Skeletal muscle satellite cell (primary cell): ENCODE results near the gene APBB1.

Experiments used
- H3K27me3 ChIP-seq: 2 replicates; pipeline ENCODE4 v1.7.0; 2013; ENCODE audit warnings: low read length; ENCODE audit not compliant: control insufficient read depth, insufficient read depth
- H3K36me3 ChIP-seq: 2 replicates; pipeline ENCODE4 v1.7.0; 2013; ENCODE audit warnings: mild to moderate bottlenecking, control low read depth, low read length; ENCODE audit not compliant: insufficient read depth
- H3K4me1 ChIP-seq: 2 replicates; pipeline ENCODE4 v1.7.0; 2013; ENCODE audit warnings: low read length; ENCODE audit not compliant: control insufficient read depth, insufficient read depth
- H3K4me2 ChIP-seq: 2 replicates; pipeline ENCODE4 v1.7.0; 2013; ENCODE audit warnings: mild to moderate bottlenecking, low read length
- H3K4me3 ChIP-seq: 2 replicates; pipeline ENCODE4 v1.7.0; 2013; ENCODE audit warnings: low read length
- H3K9ac ChIP-seq: 2 replicates; pipeline ENCODE4 v1.7.0; 2013; ENCODE audit warnings: mild to moderate bottlenecking, low read depth, low read length, moderate library complexity
- H3K9me3 ChIP-seq: replicated peaks from 2 replicates; pipeline ENCODE4 v1.7.0; 2013; ENCODE audit warnings: mild to moderate bottlenecking, control low read depth, low read length

Gene APBB1

DNA sequence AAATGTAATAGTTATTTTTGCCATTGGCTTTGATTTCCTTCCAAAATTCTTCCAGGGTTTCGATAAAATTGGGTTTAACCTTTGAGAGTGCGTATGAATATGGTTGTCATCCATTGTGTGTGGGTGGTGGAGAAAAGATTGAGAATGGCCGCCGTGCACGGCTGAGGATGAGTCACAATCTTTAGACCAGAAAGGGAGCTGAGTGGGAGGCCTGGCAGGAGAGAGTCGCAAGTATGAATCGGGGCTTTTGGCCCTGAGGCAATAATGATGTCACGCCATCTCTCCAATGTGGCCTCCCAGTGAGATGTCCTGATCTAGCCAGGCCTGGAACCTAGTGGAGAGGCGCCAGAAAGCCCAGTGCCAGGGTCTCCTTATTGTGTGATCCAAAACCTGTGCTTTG is 61.7 kb downstream of the APBB1 start:
- Histone ChIP-seq H3K36me3 (no peaks in the 10 kb centered on the region), H3K4me2 (peak overlapping the region; percentile 66), H3K27me3 (peaks cover 4% of the 10 kb centered on the region), H3K9ac (peak overlapping the region; percentile 0), H3K4me1 (peaks cover 16% of the 10 kb centered on the region), H3K4me3 (peak overlapping the region; percentile 51), H3K9me3 (no peaks in the 10 kb centered on the region)

DNA sequence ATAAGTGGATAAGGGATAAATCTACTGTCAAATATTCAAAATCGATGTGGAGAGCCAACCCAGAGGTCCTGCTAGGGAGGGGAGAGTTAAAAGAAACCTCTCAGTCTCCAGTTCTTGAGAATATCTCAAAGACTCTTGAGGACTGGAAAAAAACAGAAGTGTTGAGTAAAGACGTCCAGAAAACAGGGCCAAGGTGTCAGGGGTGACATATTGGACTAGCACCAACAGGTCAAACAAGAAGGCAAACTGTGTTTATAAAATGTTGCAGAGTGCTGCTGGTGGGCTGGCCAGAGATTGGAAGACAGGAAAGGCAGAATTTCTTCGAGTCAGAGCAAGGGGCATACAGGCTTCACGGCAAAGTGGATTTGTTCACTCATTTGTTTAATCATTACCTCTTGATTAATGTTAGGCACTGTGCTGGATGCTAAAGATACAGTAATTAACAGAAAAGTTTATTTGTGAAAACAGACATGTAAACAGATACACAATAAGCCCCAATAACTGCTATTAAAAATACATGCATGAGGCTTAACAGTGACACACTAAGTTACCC is 62.3 kb downstream of the APBB1 start:
- peaks cover 16% of the 10 kb centered on the region for H3K4me1 ChIP-seq
- H3K9ac ChIP-seq, result no peak overlapping the region
- peak overlapping the region; percentile 51 for H3K4me3 ChIP-seq
- peak overlapping the region; percentile 66 for H3K4me2 ChIP-seq
- no peaks in the 10 kb centered on the region for H3K9me3 ChIP-seq
- no peaks in the 10 kb centered on the region for H3K36me3 ChIP-seq
- H3K27me3 ChIP-seq, result peaks cover 8% of the 10 kb centered on the region

DNA sequence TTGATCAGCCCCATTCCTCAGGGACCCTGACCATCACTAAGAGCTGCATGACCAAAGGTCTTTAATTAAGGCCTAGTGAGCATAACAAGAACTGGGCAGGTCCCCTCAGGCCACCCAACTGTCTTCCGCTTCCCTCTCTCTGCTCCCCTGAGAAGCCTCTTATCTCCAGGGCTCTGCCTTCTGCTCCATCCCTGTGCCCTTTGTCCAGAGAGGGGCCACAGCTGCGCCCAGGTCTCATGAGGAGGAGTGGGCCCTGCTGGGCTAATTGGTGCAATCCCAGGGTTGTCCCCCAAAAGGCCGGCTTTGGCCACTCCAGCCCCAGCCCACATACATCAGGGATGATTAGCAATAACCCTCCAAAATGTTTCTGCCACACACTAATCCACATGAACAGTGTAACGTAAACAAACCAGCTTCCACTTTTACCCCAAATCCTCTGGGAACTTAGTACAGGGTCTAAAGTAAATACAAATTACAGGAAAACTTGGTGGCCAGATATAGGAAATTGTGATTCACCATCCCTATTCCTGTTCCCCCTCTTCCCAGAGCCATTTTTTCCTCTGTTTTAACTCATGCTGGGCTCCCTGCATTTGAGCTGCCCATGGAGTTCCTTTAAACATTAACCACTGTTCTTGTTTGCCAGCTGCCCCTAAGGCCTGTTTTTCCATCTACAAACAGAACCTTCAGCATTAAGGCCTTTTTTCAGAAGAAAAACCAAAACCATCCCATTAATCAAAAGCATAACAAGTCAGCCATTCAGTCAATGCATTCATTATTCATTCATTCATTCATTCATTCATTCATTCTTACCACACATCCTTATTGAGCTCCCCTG is 64.0 kb downstream of the APBB1 start:
- Histone ChIP-seq H3K9me3 (no peaks in the 10 kb centered on the region), H3K9ac (no peak overlapping the region), H3K36me3 (no peaks in the 10 kb centered on the region), H3K27me3 (peaks cover 8% of the 10 kb centered on the region), H3K4me2 (no peak overlapping the region), H3K4me3 (no peak overlapping the region), H3K4me1 (peaks cover 16% of the 10 kb centered on the region)

DNA sequence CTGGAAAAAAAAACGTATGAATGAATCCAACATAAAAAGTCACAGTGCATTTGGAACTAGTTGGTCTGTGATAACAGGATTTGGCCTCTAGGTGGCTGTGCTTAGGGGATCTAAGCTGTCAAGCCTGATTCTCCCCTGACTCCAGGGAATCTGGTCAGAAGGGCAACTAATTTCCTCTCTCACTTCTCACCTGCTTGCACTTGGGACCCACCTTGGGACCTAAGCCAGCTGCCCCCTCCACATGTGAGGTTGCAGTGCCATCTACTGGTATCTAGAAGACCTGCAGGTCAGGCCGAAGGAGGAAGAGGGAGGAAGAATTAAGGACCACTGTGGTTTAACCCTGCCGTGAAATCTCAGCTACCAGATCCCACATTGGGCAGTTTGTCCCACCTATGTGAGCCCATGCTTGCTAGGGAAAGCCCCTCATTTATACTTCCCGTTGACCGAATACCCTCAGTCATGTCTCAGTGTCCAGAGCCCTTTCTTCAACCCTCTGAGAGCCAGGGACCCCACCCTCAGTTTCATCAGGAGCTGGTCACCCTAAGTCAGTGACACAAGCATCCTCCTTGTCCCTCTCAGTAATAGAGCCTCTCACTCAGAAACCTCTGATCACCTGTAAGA is 65.4 kb downstream of the APBB1 start:
- Histone ChIP-seq H3K9me3 (no peaks in the 10 kb centered on the region), H3K36me3 (no peaks in the 10 kb centered on the region)

DNA sequence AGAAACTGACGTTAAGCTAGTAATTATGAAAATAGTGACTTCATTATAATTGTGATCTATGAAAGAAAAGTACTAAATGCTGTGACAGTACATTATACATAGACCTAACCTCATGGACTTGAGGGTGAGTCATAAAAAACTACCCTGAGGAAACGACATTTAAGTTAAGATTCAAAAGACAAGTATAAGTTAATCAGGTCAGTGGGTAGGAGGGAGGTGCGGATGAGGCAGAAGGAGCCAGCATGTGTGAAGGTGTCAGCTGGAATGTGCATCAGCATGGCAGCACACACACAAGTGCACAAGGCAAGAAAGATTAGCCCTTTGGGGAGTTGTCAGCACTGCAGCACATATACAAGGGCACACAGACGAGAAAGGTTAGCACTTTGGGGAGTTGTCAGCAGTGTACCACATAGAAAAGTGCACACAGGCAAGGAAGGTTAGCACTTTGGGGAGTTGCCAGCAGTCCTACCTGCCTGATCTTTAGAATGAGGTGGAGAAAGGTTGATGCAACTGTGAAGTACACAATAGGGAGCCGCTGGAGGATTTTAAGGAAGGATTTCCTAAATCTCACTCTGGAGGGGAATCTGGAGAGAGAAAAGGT is 67.0 kb downstream of the APBB1 start:
- Histone ChIP-seq H3K9me3 (no peaks in the 10 kb centered on the region), H3K27me3 (peaks cover 8% of the 10 kb centered on the region), H3K4me3 (no peak overlapping the region), H3K36me3 (no peaks in the 10 kb centered on the region), H3K4me2 (no peak overlapping the region), H3K9ac (no peak overlapping the region), H3K4me1 (peaks cover 5% of the 10 kb centered on the region)

More for the DNA sequence above, 65.4 kb downstream of the APBB1 start:
- Histone ChIP-seq H3K27me3 (peaks cover 8% of the 10 kb centered on the region), H3K4me1 (peaks cover 16% of the 10 kb centered on the region), H3K9ac (no peak overlapping the region), H3K4me2 (no peak overlapping the region), H3K4me3 (no peak overlapping the region)

DNA sequence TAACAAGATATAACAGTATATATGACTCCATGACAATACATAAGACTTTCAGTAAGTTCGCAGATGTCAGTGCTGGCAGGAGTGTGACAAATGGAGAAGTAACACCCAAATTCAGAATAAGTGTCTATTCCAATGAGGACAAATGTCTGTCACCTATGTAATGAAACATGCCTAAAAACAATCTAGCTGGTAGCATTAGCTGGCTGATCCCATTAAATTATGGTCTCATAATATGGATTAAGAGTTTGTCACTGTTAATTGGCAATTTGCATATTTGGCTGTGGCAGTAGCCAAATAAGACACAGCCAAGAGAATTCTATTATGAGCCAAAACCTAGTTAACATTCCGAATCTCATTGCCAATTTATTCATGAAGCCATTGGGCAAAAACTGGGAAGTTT is 68.4 kb downstream of the APBB1 start:
- Histone ChIP-seq H3K9me3 (no peaks in the 10 kb centered on the region), H3K4me1 (no peaks in the 10 kb centered on the region)

DNA sequence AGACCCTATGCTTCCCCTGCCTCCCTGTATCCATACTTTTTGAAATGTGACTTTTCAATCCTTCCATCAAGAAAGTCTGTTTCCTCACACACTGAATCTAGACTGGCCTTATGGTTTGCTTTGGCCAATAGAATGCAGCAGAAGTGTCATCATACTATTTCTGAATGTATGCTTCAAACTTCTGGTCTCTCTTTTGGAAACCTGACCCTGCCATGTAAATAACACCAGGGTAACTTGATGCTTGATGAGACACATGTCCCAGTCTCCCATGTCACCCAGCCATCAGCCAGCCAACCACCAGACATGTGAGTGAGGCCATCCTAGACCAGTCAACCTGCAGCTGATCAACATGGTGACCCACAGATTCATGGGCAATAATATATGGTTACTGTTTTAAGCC is 68.9 kb downstream of the APBB1 start:
- H3K36me3 ChIP-seq, result no peaks in the 10 kb centered on the region
- H3K9me3 ChIP-seq, result no peaks in the 10 kb centered on the region
- H3K4me2 ChIP-seq, result no peak overlapping the region
- H3K27me3 ChIP-seq, result peaks cover 8% of the 10 kb centered on the region
- H3K4me3 ChIP-seq, result no peak overlapping the region
- H3K4me1 ChIP-seq, result no peaks in the 10 kb centered on the region
- H3K9ac ChIP-seq, result no peak overlapping the region

More for the DNA sequence above, 68.4 kb downstream of the APBB1 start:
- H3K27me3 ChIP-seq, result peaks cover 8% of the 10 kb centered on the region
- H3K4me2 ChIP-seq, result no peak overlapping the region
- H3K4me3 ChIP-seq, result no peak overlapping the region
- no peaks in the 10 kb centered on the region for H3K36me3 ChIP-seq
- H3K9ac ChIP-seq, result no peak overlapping the region

DNA sequence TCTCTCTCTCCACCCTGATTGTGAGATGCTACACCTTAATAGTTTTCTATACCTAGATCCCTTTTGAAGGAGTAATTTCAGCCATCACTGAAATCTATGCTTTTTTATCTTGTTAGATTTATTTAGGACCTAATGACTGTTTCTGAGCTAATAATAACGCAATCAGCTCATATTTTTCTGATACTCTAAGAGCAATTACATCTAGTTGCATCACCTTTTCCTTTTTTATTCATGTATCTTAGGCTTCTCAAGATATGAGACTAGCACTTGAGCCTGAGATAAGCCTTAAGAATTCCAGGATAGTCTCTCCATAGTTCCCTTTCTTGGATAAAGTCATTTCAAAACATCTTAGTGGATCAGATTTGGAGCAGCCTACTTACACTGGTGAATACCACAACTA is 73.5 kb downstream of the APBB1 start:
- no peaks in the 10 kb centered on the region for H3K9me3 ChIP-seq
- H3K4me3 ChIP-seq, result no peak overlapping the region
- no peaks in the 10 kb centered on the region for H3K27me3 ChIP-seq
- no peak overlapping the region for H3K4me2 ChIP-seq
- H3K9ac ChIP-seq, result no peak overlapping the region
- no peaks in the 10 kb centered on the region for H3K36me3 ChIP-seq
- no peaks in the 10 kb centered on the region for H3K4me1 ChIP-seq
